MM.1S (cell line): ENCODE measurements around the gene CAPZA2.
A peak's percentile ranks its signal among the peaks of the same experiment; 100 is the strongest.

Source experiments
- DNase-seq: peaks from one replicate; pipeline ENCODE4 v3.0.0-alpha.2; 2015
- H2AFZ ChIP-seq: fragments of 300-600 bp; sonication (generic); 2 replicates; pipeline ENCODE4 v1.6.0; 2016; ENCODE audit warnings: antibody characterized with exemption, low read length
- H3F3A ChIP-seq: fragments of 300-600 bp; sonication (generic); 2 replicates; pipeline ENCODE4 v1.6.1; 2016; ENCODE audit warnings: mild to moderate bottlenecking, antibody characterized with exemption, low read length, moderate library complexity, mixed read lengths; ENCODE audit not compliant: insufficient read depth
- H3K27ac ChIP-seq: fragments of 300-600 bp; sonication (generic); 2 replicates; pipeline ENCODE4 v1.5.1; 2016; ENCODE audit warnings: mild to moderate bottlenecking, low read length
- H3K27me3 ChIP-seq: fragments of 300-600 bp; sonication (generic); replicated peaks from 2 replicates; pipeline ENCODE4 v1.6.0; 2016; ENCODE audit warnings: low read length; ENCODE audit not compliant: insufficient read depth
- H3K36me3 ChIP-seq: fragments of 300-600 bp; sonication (generic); replicated peaks from 2 replicates; pipeline ENCODE4 v1.6.1; 2016; ENCODE audit warnings: mild to moderate bottlenecking, low read length, mixed read lengths; ENCODE audit not compliant: insufficient read depth
- H3K4me1 ChIP-seq: fragments of 300-600 bp; sonication (generic); 2 replicates; pipeline ENCODE4 v1.6.1; 2016; ENCODE audit warnings: low read length, mixed read lengths
- H3K4me2 ChIP-seq: fragments of 300-600 bp; sonication (generic); 2 replicates; pipeline ENCODE4 v1.6.0; 2016; ENCODE audit warnings: low read depth, low read length
- H3K4me3 ChIP-seq: fragments of 300-600 bp; sonication (generic); 2 replicates; pipeline ENCODE4 v1.5.1; 2016; ENCODE audit warnings: low read length, mixed read lengths
- H3K79me2 ChIP-seq: fragments of 300-600 bp; sonication (generic); 2 replicates; pipeline ENCODE4 v1.6.1; 2016; ENCODE audit warnings: mixed run types, low read length, mixed read lengths
- H3K9ac ChIP-seq: fragments of 300-600 bp; sonication (generic); 2 replicates; pipeline ENCODE4 v1.6.1; 2016; ENCODE audit warnings: low read length, mixed read lengths
- H3K9me2 ChIP-seq: fragments of 300-600 bp; sonication (generic); replicated peaks from 2 replicates; pipeline ENCODE4 v1.6.1; 2016; ENCODE audit warnings: mild to moderate bottlenecking, low read length, mixed read lengths; ENCODE audit not compliant: insufficient read depth
- H3K9me3 ChIP-seq: fragments of 300-600 bp; sonication (generic); replicated peaks from 2 replicates; pipeline ENCODE4 v1.6.1; 2016; ENCODE audit warnings: mild to moderate bottlenecking, low read length, mixed read lengths; ENCODE audit not compliant: insufficient read depth
- H4K20me1 ChIP-seq: fragments of 300-600 bp; sonication (generic); 2 replicates; pipeline ENCODE4 v1.6.1; 2016; ENCODE audit warnings: mild to moderate bottlenecking, low read length, moderate library complexity, mixed read lengths; ENCODE audit not compliant: insufficient read depth
- CTCF ChIP-seq: fragments of 300-600 bp; sonication (generic); IDR thresholded peaks from 2 replicates; pipeline ENCODE4 v1.5.1; 2016; ENCODE audit warnings: antibody characterized with exemption, low read length, mixed read lengths
- EZH2 ChIP-seq: fragments of 300-600 bp; sonication (generic); optimal IDR thresholded peaks from 2 replicates; pipeline ENCODE3; 2017; ENCODE audit warnings: low read depth, mild to moderate bottlenecking, antibody characterized with exemption, low read length, mixed read lengths
- EZH2phosphoT487 ChIP-seq: fragments of 300-600 bp; sonication (generic); IDR thresholded peaks from 2 replicates; pipeline ENCODE4 v1.6.1; 2018; ENCODE audit warnings: antibody characterized with exemption, low read length

Gene CAPZA2

GRCh38 chr7:116829041-116829440 is 33.3 kb upstream of the CAPZA2 start:
- H3K27ac ChIP-seq, result no peak overlapping the region
- H3F3A ChIP-seq, result peaks cover 10% of the 10 kb centered on the region
- H3K9me3 ChIP-seq, result no peaks in the 10 kb centered on the region
- H3K4me3 ChIP-seq, result no peak overlapping the region
- DNase-seq, result no peak
- H2AFZ ChIP-seq, result no peak overlapping the region
- peaks cover 46% of the 10 kb centered on the region for H3K4me1 ChIP-seq
- H3K79me2 ChIP-seq, result no peaks in the 10 kb centered on the region
- H3K36me3 ChIP-seq, result no peaks in the 10 kb centered on the region
- no peaks in the 10 kb centered on the region for H3K27me3 ChIP-seq
- TF ChIP-seq EZH2phosphoT487 (no peak), CTCF (no peak), EZH2 (no peak)
- no peaks in the 10 kb centered on the region for H3K9me2 ChIP-seq
- no peak overlapping the region for H3K4me2 ChIP-seq
- no peaks in the 10 kb centered on the region for H4K20me1 ChIP-seq
- H3K9ac ChIP-seq, result no peak overlapping the region

GRCh38 chr7:116829493-116829892 is 32.9 kb upstream of the CAPZA2 start:
- no peak for TF ChIP-seq EZH2phosphoT487
- TF ChIP-seq CTCF, result no peak
- TF ChIP-seq EZH2, result no peak
- H2AFZ ChIP-seq, result no peak overlapping the region

GRCh38 chr7:116832692-116833091 is 29.7 kb upstream of the CAPZA2 start:
- H3K4me3 ChIP-seq, result no peak overlapping the region
- no peaks in the 10 kb centered on the region for H4K20me1 ChIP-seq
- H3K27ac ChIP-seq, result peak overlapping the region; percentile 5; the same call in 1 of the 2 replicates
- peak; percentile 53 for DNase-seq
- H3K9me2 ChIP-seq, result no peaks in the 10 kb centered on the region
- H3K36me3 ChIP-seq, result no peaks in the 10 kb centered on the region
- no peaks in the 10 kb centered on the region for H3K79me2 ChIP-seq
- peaks cover 21% of the 10 kb centered on the region for H3K4me1 ChIP-seq
- no peaks in the 10 kb centered on the region; the same call in 1 of the 2 replicates for H3F3A ChIP-seq
- H3K9ac ChIP-seq, result no peak overlapping the region
- no peak overlapping the region for H2AFZ ChIP-seq
- H3K4me2 ChIP-seq, result no peak overlapping the region
- H3K27me3 ChIP-seq, result no peaks in the 10 kb centered on the region
- TF ChIP-seq CTCF (no peak), EZH2 (no peak), EZH2phosphoT487 (no peak)
- H3K9me3 ChIP-seq, result no peaks in the 10 kb centered on the region

More at GRCh38 chr7:116829493-116829892, 32.9 kb upstream of the CAPZA2 start:
- Histone ChIP-seq H3K9me2 (no peaks in the 10 kb centered on the region), H3K36me3 (no peaks in the 10 kb centered on the region), H3K27ac (no peak overlapping the region), H3K4me1 (peaks cover 43% of the 10 kb centered on the region), H3K4me2 (no peak overlapping the region), H3F3A (peaks cover 5% of the 10 kb centered on the region), H3K79me2 (no peaks in the 10 kb centered on the region), H3K27me3 (no peaks in the 10 kb centered on the region), H3K9me3 (no peaks in the 10 kb centered on the region), H4K20me1 (no peaks in the 10 kb centered on the region), H3K9ac (no peak overlapping the region), H3K4me3 (no peak overlapping the region)
- DNase-seq, result no peak
